HCT116 (cell line): ENCODE results near the gene MEGF6. TPM values are rescaled to one million over a fixed set of nuclear protein-coding genes. Genes with fewer than 3 reads are reported as not detected.

Experiments used
- ATAC-seq: fragments of 200-7000 bp; cut with Tn5 transposase; 2 replicates; pipeline ENCODE4 v1.9.1; 2020; ENCODE audit warnings: mild to moderate bottlenecking, moderate library complexity
- BruUV-seq: library from RNA; stranded (reverse); fragments of 400-500 nt; replicated peaks from 2 replicates; lab custom pipeline; 2021; lab: Mats Ljungman, UMichigan
- CTCF ChIA-PET: fragments of 300-600 bp; sonication (Branson Sonifier 250); formaldehyde crosslinking; loops from one replicate; lab custom pipeline; 2021; ENCODE audit warnings: antibody characterized with exemption; lab: Charles Lee
- POLR2A ChIA-PET: fragments of 300-600, 350-600 bp; sonication (Branson Sonifier 250); formaldehyde crosslinking; loops from one replicate; lab custom pipeline; 2021; ENCODE audit warnings: antibody characterized with exemption; lab: Charles Lee
- RAD21 ChIA-PET, 2 experiments: fragments of 300-600 bp; sonication (Branson Sonifier 250); formaldehyde crosslinking; loops; one replicate each; lab custom pipeline; 2023; ENCODE audit warnings: low total read pairs in 2 of 2; ENCODE audit not compliant: uncharacterized antibody in 2 of 2, unreplicated experiment in 2 of 2, low non-redundant PET in 1 of 2; lab: Charles Lee
- DNase-seq: peaks from one replicate; pipeline ENCODE4 v3.0.0-alpha.2; 2010; ENCODE audit warnings: low read depth, low spot score
- H2AFZ ChIP-seq: fragments of 200-600 bp; shearing (Covaris generic), sonication (generic); 2 replicates; pipeline ENCODE4 v1.6.1; 2017; ENCODE audit warnings: low read depth, mixed run types, mixed read lengths, antibody characterized with exemption, low read length; ENCODE audit not compliant: poor library complexity, severe bottlenecking
- H3K27ac ChIP-seq: 2 replicates; pipeline ENCODE4 v1.5.1; 2012; ENCODE audit warnings: low read depth, low read length
- H3K27me3 ChIP-seq: fragments of 200-600 bp; sonication (generic); 2 replicates; pipeline ENCODE4 v1.6.1; 2016; ENCODE audit warnings: mixed run types, low read length, mixed read lengths; ENCODE audit not compliant: insufficient read depth
- H3K36me3 ChIP-seq, 2 experiments: fragments of 200-500 bp in 1 of 2; fragments of 200-600 bp in 1 of 2; sonication (Bioruptor generic) in 1 of 2; sonication (generic) in 1 of 2; 2 replicates each; pipeline versions ENCODE4 v1.5.1 to v1.6.1; 2014 to 2016; ENCODE audit warnings: low read length in 2 of 2, inconsistent platforms in 1 of 2, mixed read lengths in 1 of 2, mixed run types in 1 of 2; ENCODE audit not compliant: insufficient read depth in 2 of 2, control insufficient read depth in 1 of 2
- H3K4me1 ChIP-seq, 2 experiments: fragments of 200-600 bp in 1 of 2; sonication (generic) in 1 of 2; 2 replicates each; pipeline versions ENCODE4 v1.5.1 to v1.6.1; 2012 to 2017; ENCODE audit warnings: low read length in 2 of 2, inconsistent platforms in 1 of 2, mild to moderate bottlenecking in 1 of 2, mixed read lengths in 1 of 2, mixed run types in 1 of 2, moderate library complexity in 1 of 2; ENCODE audit not compliant: insufficient read depth in 2 of 2, control insufficient read depth in 1 of 2
- H3K4me2 ChIP-seq: fragments of 200-600 bp; sonication (generic); 2 replicates; pipeline ENCODE4 v1.6.1; 2017; ENCODE audit warnings: mixed run types, low read length, mixed read lengths
- H3K4me3 ChIP-seq, 2 experiments: fragments of 200-600 bp in 1 of 2; sonication (generic) in 1 of 2; replicated peaks in 1 of 2; 2 replicates each; pipeline ENCODE4 v1.5.1; 2011 to 2016; ENCODE audit warnings: low read length in 2 of 2, control low read depth in 1 of 2, low read depth in 1 of 2, mild to moderate bottlenecking in 1 of 2, mixed read lengths in 1 of 2, mixed run types in 1 of 2
- H3K79me2 ChIP-seq: fragments of 200-600 bp; sonication (generic); 2 replicates; pipeline ENCODE4 v1.6.1; 2017; ENCODE audit warnings: mild to moderate bottlenecking, mixed run types, low read length, moderate library complexity, mixed read lengths; ENCODE audit not compliant: insufficient read depth
- H3K9ac ChIP-seq: fragments of 200-600 bp; sonication (generic); 2 replicates; pipeline ENCODE4 v1.6.1; 2016; ENCODE audit warnings: low read length, mixed read lengths
- H3K9me2 ChIP-seq: fragments of 200-600 bp; sonication (generic), shearing (Covaris generic); 2 replicates; pipeline ENCODE4 v1.6.1; 2017; ENCODE audit warnings: mixed run types, mild to moderate bottlenecking, moderate library complexity; ENCODE audit not compliant: insufficient read depth
- H3K9me3 ChIP-seq, 2 experiments: fragments of 200-500 bp in 1 of 2; fragments of 200-600 bp in 1 of 2; sonication (Bioruptor generic) in 1 of 2; sonication (generic) in 1 of 2; 2 replicates each; pipeline ENCODE4 v1.6.1; 2014 to 2017; ENCODE audit warnings: low read length in 2 of 2, mixed read lengths in 2 of 2, inconsistent platforms in 1 of 2, low read depth in 1 of 2, mild to moderate bottlenecking in 1 of 2, mixed run types in 1 of 2, moderate library complexity in 1 of 2; ENCODE audit not compliant: control insufficient read depth in 1 of 2, insufficient read depth in 1 of 2
- H4K20me1 ChIP-seq: fragments of 200-600 bp; sonication (generic), shearing (Covaris generic); 2 replicates; pipeline ENCODE4 v1.6.1; 2017; ENCODE audit warnings: mixed run types, mild to moderate bottlenecking, moderate library complexity; ENCODE audit not compliant: insufficient read depth
- CEBPB ChIP-seq: IDR thresholded peaks from 2 replicates; pipeline ENCODE4 v1.6.1; 2012; ENCODE audit warnings: low read depth
- EGR1 ChIP-seq: IDR thresholded peaks from 2 replicates; pipeline ENCODE4 v1.6.1; 2012; ENCODE audit warnings: low read depth
- ELF1 ChIP-seq: IDR thresholded peaks from 2 replicates; pipeline ENCODE4 v1.6.1; 2012; ENCODE audit warnings: low read depth, borderline replicate concordance
- EZH2 ChIP-seq: fragments of 200-600 bp; sonication (generic); IDR thresholded peaks from 2 replicates; pipeline ENCODE4 v1.6.1; 2017; ENCODE audit warnings: antibody characterized with exemption, mixed run types
- SIN3A ChIP-seq: IDR thresholded peaks from 2 replicates; pipeline ENCODE4 v1.6.1; 2012; ENCODE audit warnings: low read depth
- SRF ChIP-seq: IDR thresholded peaks from 2 replicates; pipeline ENCODE4 v1.6.1; 2012; ENCODE audit warnings: low read depth
- TCF7L2 ChIP-seq: IDR thresholded peaks from 2 replicates; pipeline ENCODE4 v1.7.0; 2011; ENCODE audit warnings: borderline replicate concordance, inconsistent platforms; ENCODE audit not compliant: insufficient read depth, insufficient read length; ENCODE audit errors: extremely low read depth
- ZFX ChIP-seq: fragments of 450-650 bp; IDR thresholded peaks from 2 replicates; pipeline ENCODE4 v1.6.1; 2017
- intact Hi-C: fragments of 100-400 bp; cut with micrococcal nuclease; formaldehyde crosslinking; loops from 2 replicates; pipeline ENCODE4 v1.10.0; 2022
- total RNA-seq: library from RNA; stranded (reverse); gene quantifications from one replicate; pipeline ENCODE4 v1.2.1, GENCODE V29; 2021; ENCODE audit not compliant: unreplicated experiment
- TF ChIP-seq, protein P1 (sequence below): IDR thresholded peaks from 2 replicates; pipeline ENCODE4 v1.6.1; 2011; ENCODE audit warnings: mild to moderate bottlenecking, low read length, moderate library complexity; ENCODE audit not compliant: insufficient replicate concordance; ENCODE audit errors: extremely low read depth
- TF ChIP-seq, protein P2 (sequence below): IDR thresholded peaks from 2 replicates; pipeline ENCODE4 v1.6.1; 2012

The MEGF6 gene
- total RNA-seq, 1 experiment from 2014 or later = 47.6 TPM

DNA sequence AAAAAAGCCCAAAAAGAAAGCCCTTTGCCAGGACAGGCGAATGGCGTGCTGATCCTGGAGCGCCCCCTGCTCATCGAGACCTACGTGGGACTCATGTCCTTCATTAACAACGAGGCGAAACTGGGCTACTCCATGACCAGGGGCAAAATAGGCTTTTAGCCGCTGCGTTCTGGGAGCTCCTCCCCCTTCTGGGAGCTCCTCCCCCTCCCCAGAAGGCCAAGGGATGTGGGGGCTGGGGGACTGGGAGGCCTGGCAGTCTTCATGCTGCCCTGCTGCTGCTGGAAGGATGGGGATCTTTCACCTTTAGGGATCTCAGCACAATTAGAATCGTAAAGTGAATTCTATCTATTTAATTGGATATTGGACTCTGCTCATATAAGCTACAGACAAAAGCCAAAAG lies 17.1 kb upstream of the MEGF6 start:
- ATAC-seq = no peak
- CTCF ChIA-PET = interaction anchor here (1.2 to 2.6 kb wide), 2 partner anchors 9 to 175 kb away, joined by 4 to 7 read pairs; no protein-coding TSS in a partner anchor
- Histone ChIP-seq H3K4me3 (no peak overlapping the region), H3K27ac (no peak overlapping the region), H3K9me3 (no peaks in the 10 kb centered on the region), H3K9ac (no peak overlapping the region), H3K79me2 (no peaks in the 10 kb centered on the region), H2AFZ (no peak overlapping the region), H4K20me1 (no peaks in the 10 kb centered on the region), H3K9me2 (no peaks in the 10 kb centered on the region), H3K4me2 (no peak overlapping the region), H3K27me3 (no peaks in the 10 kb centered on the region), H3K4me1 (peaks cover 1 to 19% of the 10 kb centered on the region in 2 experiments; a peak in 2 of 4 replicates), H3K36me3 (peaks cover 6% of the 10 kb centered on the region in 2 experiments; a peak in 2 of 4 replicates)
- no peak for DNase-seq
- RAD21 ChIA-PET = no interaction called here
- BruUV-seq = no TSS peak
- TF ChIP-seq EGR1 (no peak), SRF (no peak), SIN3A (no peak), ELF1 (no peak), ZFX (no peak)
- TF ChIP-seq, protein P1, sequence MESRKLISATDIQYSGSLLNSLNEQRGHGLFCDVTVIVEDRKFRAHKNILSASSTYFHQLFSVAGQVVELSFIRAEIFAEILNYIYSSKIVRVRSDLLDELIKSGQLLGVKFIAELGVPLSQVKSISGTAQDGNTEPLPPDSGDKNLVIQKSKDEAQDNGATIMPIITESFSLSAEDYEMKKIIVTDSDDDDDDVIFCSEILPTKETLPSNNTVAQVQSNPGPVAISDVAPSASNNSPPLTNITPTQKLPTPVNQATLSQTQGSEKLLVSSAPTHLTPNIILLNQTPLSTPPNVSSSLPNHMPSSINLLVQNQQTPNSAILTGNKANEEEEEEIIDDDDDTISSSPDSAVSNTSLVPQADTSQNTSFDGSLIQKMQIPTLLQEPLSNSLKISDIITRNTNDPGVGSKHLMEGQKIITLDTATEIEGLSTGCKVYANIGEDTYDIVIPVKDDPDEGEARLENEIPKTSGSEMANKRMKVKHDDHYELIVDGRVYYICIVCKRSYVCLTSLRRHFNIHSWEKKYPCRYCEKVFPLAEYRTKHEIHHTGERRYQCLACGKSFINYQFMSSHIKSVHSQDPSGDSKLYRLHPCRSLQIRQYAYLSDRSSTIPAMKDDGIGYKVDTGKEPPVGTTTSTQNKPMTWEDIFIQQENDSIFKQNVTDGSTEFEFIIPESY = no peak
- intact Hi-C loops = no loop called here
- POLR2A ChIA-PET = no interaction called here

DNA sequence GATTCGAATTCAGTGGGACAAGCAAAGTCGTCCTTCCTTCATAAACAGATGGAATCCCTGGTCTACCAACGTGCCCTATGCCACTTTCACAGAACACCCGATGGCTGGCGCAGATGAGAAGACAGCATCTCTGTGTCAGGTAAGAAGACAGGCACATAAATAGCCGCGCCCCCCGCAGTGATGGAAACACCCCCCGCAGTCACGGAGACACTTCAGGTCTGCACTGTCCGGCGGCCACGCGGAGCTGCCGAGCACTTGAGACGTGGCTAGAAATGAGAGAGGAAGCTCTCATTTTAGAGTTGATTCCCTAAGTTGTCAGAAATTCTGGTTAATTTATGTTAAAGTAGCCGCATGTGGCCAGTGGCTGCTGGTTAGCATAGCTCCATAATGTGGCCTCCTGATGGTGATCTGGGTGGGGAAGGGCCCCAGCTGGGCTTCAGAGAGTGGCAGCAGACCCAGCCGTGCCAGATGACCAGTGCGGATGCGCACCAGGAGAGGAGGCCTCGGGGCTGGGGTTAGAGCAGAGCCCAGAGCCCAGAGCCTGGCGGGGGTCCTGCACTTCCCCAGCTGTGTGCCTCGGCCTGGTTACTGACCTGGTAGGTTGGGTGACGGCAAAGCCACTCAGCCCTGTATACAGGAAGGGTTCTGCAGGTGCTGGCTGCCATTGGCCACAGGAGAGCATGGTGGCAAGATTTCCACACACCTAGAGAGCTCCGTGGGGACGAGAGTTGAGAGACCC lies 16.4 kb upstream of the MEGF6 start:
- H2AFZ ChIP-seq = no peak overlapping the region
- POLR2A ChIA-PET = no interaction called here
- CTCF ChIA-PET = interaction anchor here (1.2 to 2.6 kb wide), 2 partner anchors 9 to 174 kb away, joined by 4 to 7 read pairs; no protein-coding TSS in a partner anchor
- intact Hi-C loops = no loop called here
- RAD21 ChIA-PET = no interaction called here
- ATAC-seq (no peak), DNase-seq (no peak)
- H3K27me3 ChIP-seq = no peaks in the 10 kb centered on the region
- H3K9me3 ChIP-seq = no peaks in the 10 kb centered on the region
- no TSS peak for BruUV-seq
- no peaks in the 10 kb centered on the region for H4K20me1 ChIP-seq
- no peak overlapping the region for H3K4me3 ChIP-seq
- H3K4me2 ChIP-seq = no peak overlapping the region
- no peaks in the 10 kb centered on the region for H3K79me2 ChIP-seq
- no peaks in the 10 kb centered on the region for H3K9me2 ChIP-seq
- H3K9ac ChIP-seq = no peak overlapping the region
- TF ChIP-seq EGR1 = no peak
- TF ChIP-seq, protein P2, sequence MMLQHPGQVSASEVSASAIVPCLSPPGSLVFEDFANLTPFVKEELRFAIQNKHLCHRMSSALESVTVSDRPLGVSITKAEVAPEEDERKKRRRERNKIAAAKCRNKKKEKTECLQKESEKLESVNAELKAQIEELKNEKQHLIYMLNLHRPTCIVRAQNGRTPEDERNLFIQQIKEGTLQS = no peak
- no peak for TF ChIP-seq EZH2
- no peak for TF ChIP-seq TCF7L2
- no peak for TF ChIP-seq CEBPB
- no peak for TF ChIP-seq SRF
- H3K4me1 ChIP-seq = peaks cover 3 to 23% of the 10 kb centered on the region in 2 experiments; a peak in 2 of 4 replicates
- H3K36me3 ChIP-seq = peaks cover 6% of the 10 kb centered on the region in 2 experiments; a peak in 1 of 4 replicates
- H3K27ac ChIP-seq = no peak overlapping the region
